Testis (tissue), 3 donors: Measurements from ENCODE around the gene HOXB1. TPM values are rescaled to one million over a fixed set of nuclear protein-coding genes. Genes with fewer than 3 reads are reported as not detected.

Experiments used
- DNase-seq: peaks from one replicate; pipeline ENCODE4 v3.0.0-alpha.2; 2019
- H3K27ac ChIP-seq, 2 donors: fragments of 200-600 bp; sonication (generic); one replicate each; pipeline ENCODE4 v1.5.1; 2019
- H3K27me3 ChIP-seq: fragments of 200-600 bp; sonication (generic); one replicate; pipeline ENCODE4 v1.5.1; 2019
- H3K36me3 ChIP-seq: fragments of 200-600 bp; sonication (generic); one replicate; pipeline ENCODE4 v1.5.1; 2017; ENCODE audit warnings: low read depth; ENCODE audit errors: missing control alignments
- H3K4me1 ChIP-seq: fragments of 200-600 bp; sonication (generic); one replicate; pipeline ENCODE4 v1.5.1; 2019
- H3K4me3 ChIP-seq, 2 donors: fragments of 200-600 bp; sonication (generic); one replicate each; pipeline ENCODE4 v1.5.1; 2017 to 2019
- H3K9me3 ChIP-seq: fragments of 200-600 bp; sonication (generic); one replicate; pipeline ENCODE4 v1.5.1; 2017
- CTCF ChIP-seq, 3 experiments: fragments of 450-650 bp in 2 of 3; fragments of 200-600 bp in 1 of 3; sonication (generic) in 1 of 3; IDR thresholded peaks; one replicate each; pipeline ENCODE4 v1.5.1; 2016 to 2019; ENCODE audit warnings: antibody characterized with exemption in 3 of 3, mild to moderate bottlenecking in 2 of 3, moderate library complexity in 1 of 3
- POLR2A ChIP-seq: fragments of 450-650 bp; IDR thresholded peaks from one replicate; pipeline ENCODE4 v1.6.1; 2017; ENCODE audit warnings: antibody characterized with exemption, mild to moderate bottlenecking, moderate library complexity
- WGBS, 2 donors: methylation state at CpG; one replicate each; pipeline ENCODE4 v1.1.5; 2018; 5-methylcytosine and 5-hydroxymethylcytosine counted together
- intact Hi-C: fragments of 100-400 bp; cut with DNase I; formaldehyde crosslinking; loops from one replicate; pipeline ENCODE4 v1.15.1; 2023; ENCODE audit warnings: low total_unique reads
- polyA plus RNA-seq: library from polyadenylated mRNA; stranded (reverse); fragments of 350-450 nt; fragmentation: Illumina TruSeq; extraction: RNeasy Lipid Tissue Mini Kit (QIAGEN cat#74804); gene quantifications from one replicate; pipeline ENCODE4 v1.2.3, GENCODE V29; 2014; ENCODE audit warnings: low read depth, low replicate concordance; ENCODE audit not compliant: insufficient read depth
- total RNA-seq, 2 donors: library from RNA; depleted of rRNA; stranded (reverse); fragments of >200 nt; gene quantifications; one replicate each; pipeline ENCODE4 v1.2.3, GENCODE V29; 2016

HOXB1 gene
- total and polyA plus RNA-seq, 3 donors from 2014 or later: 1.1 TPM; not detected in 2

GRCh38 chr17:48567646-48568354, 37.0 kb upstream of the HOXB1 start:
- H3K36me3 ChIP-seq: no peaks in the 10 kb centered on the region
- TF ChIP-seq POLR2A (no peak), CTCF (IDR thresholded peaks at IDR 0.05) (no peak)
- H3K27me3 ChIP-seq: no peaks in the 10 kb centered on the region
- no peak overlapping the region for H3K27ac ChIP-seq
- H3K4me3 ChIP-seq: no peak overlapping the region
- 60% methylated on average over 2 of the region's 2 CpGs for WGBS, 2 donors
- H3K9me3 ChIP-seq: no peaks in the 10 kb centered on the region
- H3K4me1 ChIP-seq: no peaks in the 10 kb centered on the region
- intact Hi-C loops: no loop called here
- DNase-seq: no peak

- TF ChIP-seq CTCF (IDR thresholded peaks at IDR 0.05) (no peak), POLR2A (no peak)
- WGBS, 2 donors: 63 to 83% methylated on average over 2 to 6 of the region's 6 CpGs
- no peak for DNase-seq
- no peaks in the 10 kb centered on the region for H3K36me3 ChIP-seq
- no peak overlapping the region for H3K27ac ChIP-seq
- H3K4me1 ChIP-seq: no peaks in the 10 kb centered on the region
- H3K9me3 ChIP-seq: no peaks in the 10 kb centered on the region
- H3K4me3 ChIP-seq: no peak overlapping the region
- intact Hi-C loops: no loop called here
- H3K27me3 ChIP-seq: no peaks in the 10 kb centered on the region
Measured at GRCh38 chr17:48567209-48567608, 36.4 kb upstream of the HOXB1 start.

GRCh38 chr17:48566717-48567116, 35.9 kb upstream of the HOXB1 start:
- Histone ChIP-seq H3K36me3 (no peaks in the 10 kb centered on the region), H3K4me1 (no peaks in the 10 kb centered on the region), H3K27ac (no peak overlapping the region), H3K4me3 (no peak overlapping the region), H3K9me3 (no peaks in the 10 kb centered on the region), H3K27me3 (no peaks in the 10 kb centered on the region)
- 46 to 50% methylated on average over 2 of the region's 2 CpGs for WGBS, 2 donors
- intact Hi-C loops: no loop called here
- TF ChIP-seq CTCF (IDR thresholded peaks at IDR 0.05): no peak
- TF ChIP-seq POLR2A: no peak
- no peak for DNase-seq

- Histone ChIP-seq H3K27me3 (no peaks in the 10 kb centered on the region), H3K27ac (no peak overlapping the region), H3K36me3 (no peaks in the 10 kb centered on the region), H3K4me3 (no peak overlapping the region), H3K4me1 (no peaks in the 10 kb centered on the region), H3K9me3 (no peaks in the 10 kb centered on the region)
- no peak for DNase-seq
- TF ChIP-seq POLR2A (no peak), CTCF (IDR thresholded peaks at IDR 0.05) (no peak)
- 67 to 70% methylated on average over 4 of the region's 4 CpGs for WGBS, 2 donors
- intact Hi-C loops: no loop called here
Measured at GRCh38 chr17:48565925-48566710, 35.3 kb upstream of the HOXB1 start.
